AG08395 (cell line): ENCODE results near the gene COL6A5.

Experiments
- DNase-seq: peaks from one replicate; pipeline ENCODE4 v3.0.0; 2012; ENCODE audit warnings: mixed read lengths, low spot score

COL6A5 gene

DNA sequence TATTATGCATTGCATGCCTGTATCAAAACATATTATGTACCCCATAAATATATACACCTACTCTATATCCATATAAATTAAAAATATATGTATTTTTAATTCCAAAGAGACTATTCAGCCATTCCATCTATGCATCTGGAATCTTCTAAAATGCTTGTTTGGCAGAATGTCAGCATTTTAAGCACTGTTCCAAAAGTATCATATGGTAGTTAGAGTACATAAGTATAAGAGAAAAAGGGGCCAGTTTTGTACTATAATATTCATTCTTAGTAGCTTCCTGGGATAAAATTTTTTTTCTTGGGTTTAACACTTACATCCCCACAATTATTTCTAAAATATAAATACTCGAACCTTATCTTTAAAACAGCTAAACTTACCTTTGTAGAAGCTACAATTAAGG, 111.1 kb downstream of the COL6A5 start:
- DNase-seq: no peak

DNA sequence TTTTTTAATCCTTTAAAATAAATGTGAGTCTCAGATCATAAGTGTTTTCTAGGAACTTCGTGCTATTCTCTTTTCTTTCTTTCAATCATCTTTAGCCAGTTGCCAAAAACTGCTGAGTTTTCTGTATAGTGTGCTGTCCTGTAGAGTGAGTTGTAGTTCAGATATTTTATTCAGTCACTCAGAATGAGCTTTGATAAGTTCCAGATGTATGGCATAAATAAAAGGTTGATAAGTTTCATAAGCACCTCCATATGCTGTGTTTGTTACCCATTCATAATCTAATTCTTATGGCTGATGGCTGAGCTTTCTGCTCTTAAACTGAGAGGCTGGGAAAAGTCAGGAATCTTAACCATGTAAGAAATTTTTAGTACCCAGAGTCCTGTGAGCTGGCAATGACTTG, 112.2 kb downstream of the COL6A5 start:
- DNase-seq: no peak

DNA sequence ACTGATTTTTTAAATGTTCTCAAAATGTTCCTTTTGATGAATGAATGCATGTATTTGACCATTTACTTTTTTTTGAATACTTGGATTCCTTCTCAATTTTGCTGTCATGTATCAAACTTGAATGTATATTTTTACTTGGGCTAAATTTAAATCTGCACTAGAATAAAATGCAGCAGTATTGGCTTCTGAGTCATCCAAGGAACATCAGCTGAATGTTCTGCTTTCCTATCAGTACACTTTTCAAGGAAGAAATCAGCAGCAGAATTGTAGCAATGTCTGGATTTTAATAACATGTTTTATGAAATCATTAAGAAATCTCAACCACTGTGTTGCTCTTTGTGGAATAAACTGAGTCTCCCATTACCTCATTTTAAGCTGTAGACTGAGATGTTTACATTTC, 114.5 kb downstream of the COL6A5 start:
- DNase-seq: no peak

DNA sequence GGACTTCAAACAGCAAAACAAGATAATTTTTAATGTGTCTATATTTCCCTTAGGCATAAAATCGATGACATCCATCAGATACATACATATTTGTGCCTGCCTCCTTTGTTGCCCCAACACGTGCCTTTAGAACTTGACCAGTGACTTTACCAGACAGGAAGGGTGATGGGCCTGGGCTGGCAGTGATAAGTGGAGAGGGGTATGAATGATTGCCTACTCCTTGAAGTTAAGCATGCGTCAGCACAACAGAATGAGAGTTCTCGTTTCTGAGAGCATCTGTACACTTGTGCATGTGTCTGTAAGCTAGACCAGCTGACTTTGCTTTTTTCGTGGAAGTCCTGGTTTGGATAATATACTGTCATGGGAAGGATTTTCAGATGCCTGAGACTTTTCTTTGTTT, 116.6 kb downstream of the COL6A5 start:
- DNase-seq: no peak

DNA sequence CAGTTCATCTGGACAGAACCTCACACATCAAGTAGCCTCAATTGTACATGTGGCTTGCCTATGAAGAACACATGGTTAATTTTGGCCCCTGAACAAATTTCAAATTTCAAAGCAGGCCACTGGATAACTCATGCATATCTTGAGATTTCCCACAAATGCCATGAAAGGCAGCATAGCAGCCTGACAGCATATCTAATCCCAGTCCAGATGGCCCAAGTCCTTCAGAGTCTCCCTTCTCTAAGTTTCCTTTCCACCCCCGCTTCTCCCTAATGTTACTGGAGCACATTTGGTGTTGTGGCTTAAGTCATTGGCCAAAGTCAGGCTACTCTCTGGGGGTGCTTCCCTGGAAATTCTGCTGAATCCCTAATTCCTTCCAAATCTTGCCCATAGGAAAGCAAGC, 117.7 kb downstream of the COL6A5 start:
- no peak for DNase-seq

DNA sequence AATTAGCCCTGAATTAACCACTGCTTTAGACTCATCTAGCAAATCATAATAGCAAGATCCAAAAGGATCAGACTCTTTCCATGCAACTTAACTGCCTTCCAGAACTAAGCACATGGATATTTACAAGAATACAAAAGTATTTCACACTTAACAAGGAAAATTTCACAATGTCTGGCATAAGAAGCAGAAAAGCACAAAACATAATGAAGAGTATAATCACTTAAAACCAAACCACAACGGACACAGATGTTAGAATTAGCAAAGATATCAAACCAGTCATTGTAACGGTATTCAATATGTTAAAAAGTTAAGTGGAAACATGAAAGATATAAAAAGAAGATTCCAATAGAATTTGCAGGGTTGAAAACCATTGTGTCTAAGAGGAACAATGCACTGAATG, 120.0 kb downstream of the COL6A5 start:
- DNase-seq: no peak

DNA sequence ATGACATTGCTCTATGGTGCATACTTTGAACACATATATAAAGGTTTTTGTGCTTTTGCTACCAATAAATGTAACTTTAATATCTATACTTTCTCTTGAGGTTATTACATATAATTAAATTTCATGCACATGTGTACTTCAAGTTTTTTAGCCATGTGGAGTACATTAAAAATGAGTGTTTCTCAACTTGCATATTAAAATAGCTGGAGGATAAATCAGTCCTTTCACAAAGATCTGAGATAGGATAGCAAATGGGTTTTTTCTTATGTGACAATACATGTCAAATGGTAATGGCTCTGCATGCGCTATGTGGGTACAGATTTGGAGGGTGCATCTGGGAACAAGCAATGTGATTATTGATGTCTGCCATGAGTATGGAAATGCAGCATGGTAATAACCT, 122.8 kb downstream of the COL6A5 start:
- DNase-seq: no peak

DNA sequence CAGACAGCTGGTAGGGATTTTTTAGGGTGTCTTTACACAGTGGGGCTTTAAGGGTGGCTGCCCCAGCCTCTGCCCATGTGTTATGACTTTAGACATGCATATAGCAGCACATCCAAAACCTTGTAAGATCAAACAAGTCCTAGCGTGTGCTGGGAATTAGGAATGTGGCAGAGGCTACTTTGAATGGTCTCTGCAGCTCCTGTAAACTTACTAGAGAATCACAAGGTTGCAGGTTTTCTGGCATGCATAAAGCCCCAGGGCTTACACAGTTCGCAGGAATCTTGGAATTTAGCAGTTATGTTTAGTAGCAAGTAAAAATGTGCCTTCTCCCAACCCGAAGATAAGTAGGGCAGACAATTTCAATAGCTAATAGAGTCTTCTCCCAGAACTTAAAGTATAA, 124.7 kb downstream of the COL6A5 start:
- no peak for DNase-seq

DNA sequence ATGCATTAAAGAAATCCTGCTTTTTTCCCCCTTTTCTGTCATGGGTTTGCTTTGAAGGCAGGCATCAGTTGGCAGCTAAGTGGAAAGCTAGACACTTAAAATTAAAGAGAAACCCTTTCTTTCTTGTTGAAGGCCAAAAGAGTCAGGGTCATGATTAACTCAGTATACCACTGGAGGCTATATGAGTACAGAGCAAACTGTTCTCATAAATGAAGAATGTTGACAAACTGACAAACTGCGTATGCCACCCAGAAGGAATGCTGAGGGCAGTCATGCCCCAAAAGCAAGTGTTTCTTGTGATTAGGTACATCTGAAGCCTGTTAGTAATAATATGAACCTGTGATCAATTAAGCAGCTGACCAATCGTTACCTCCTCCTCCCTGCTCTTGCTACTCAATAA, 127.9 kb downstream of the COL6A5 start:
- DNase-seq: no peak

DNA sequence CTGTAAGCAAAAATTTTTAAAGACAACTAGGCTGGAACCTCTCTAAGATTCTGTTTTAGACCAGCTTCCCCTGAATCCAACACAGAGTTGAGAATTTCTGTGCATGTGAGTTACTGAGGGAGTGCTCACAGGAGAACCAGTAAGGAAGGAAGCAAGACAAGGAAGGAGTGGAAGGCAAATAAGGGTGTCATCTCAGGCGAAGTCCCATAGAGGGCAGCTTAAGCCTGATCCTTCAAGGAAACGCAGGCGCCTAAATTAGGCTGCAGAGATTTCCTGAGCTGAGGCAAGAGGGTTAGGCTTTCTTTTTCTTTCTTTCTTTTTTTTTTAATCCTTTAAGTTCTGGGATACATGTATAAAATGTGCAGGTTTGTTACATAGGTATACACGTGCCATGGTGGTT, 135.3 kb downstream of the COL6A5 start:
- peak; percentile 79 for DNase-seq

DNA sequence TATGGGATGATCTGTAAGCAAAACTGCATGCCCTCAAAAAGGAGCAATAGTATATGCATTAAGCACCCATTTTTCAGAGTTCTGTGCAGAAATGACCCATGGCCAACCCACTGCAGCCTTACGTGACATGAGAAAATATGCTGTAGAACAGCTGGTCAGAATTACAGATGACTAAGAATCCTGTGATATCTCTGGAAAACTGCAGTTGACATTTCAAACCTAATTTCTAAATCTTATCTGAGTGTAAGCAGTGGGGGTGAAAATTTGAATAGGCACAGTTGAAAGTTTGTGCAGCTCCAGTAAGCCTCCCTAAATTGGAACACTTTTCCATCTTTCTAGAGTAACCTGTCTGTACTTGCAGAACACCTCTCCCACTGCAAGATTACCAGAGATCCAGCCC, 142.8 kb downstream of the COL6A5 start:
- peak; percentile 52 for DNase-seq

DNA sequence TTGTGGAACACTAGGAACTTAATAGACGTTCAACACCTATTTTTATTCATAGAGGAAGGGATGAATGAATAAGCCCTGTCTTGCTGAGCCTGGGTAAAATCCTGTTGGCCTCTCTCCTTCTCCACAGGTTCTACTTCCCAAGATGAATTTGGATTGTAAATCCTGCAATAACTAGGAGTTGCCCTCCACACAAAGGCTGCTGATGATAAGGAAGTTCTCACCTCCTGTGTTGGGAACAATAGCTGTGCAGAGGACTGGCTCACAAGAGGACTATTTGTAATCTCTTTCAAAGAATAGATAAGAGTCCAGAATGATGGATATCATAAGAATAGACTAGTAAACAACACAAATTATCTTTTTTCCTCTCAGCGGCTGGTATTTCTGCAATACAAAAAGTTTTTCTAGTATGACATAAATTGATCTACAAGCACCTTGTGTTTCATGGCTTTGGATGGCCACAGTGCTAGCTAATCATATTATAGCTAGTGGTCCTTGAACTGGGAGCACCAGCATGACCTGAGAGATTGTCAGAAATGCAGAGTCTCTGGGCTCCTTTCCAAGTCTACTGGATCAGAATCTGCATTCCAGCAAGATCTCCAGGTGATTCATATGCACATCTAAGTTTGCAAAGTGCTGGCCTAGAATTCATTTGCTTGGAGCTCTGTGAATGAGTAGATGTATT, 143.4 kb downstream of the COL6A5 start:
- no peak for DNase-seq

DNA sequence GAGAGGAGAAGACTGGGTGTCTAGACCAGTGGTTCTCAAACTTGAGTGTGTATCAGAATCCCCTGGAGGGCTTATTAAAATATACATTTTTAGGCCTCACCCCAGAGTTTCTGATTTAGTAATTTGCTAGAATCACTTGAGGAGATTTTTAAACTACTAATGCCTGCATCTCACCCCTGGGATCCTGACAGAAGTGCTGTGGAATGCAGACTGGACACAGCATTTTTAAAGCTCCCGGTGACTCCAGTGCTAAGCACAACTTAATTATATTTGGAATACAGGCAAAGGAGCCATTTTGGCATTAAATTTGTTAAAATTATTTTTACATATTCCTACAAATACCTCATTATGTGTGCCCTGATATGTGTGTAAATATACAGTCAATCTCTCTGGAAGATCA, 144.8 kb downstream of the COL6A5 start:
- peak; percentile 65 for DNase-seq

DNA sequence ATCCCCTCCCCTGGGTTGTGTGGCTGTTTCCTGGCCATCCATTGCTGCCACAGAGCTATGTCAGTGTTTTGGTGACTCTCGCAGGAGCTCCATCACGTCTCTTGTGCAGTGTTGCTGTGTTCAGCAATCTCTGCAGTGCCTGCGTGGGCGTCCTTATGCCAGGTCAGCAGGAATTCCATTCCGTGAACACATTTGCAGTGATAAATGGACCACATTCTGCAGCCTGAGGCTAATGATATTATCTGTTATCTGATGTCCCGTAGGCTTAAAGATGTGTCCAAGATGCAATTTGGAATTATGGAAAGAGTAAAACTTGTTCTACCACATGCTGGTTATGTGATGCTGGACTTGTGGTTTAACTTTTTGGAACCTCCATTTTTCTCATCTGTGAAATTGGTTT, 146.0 kb downstream of the COL6A5 start:
- DNase-seq: no peak

DNA sequence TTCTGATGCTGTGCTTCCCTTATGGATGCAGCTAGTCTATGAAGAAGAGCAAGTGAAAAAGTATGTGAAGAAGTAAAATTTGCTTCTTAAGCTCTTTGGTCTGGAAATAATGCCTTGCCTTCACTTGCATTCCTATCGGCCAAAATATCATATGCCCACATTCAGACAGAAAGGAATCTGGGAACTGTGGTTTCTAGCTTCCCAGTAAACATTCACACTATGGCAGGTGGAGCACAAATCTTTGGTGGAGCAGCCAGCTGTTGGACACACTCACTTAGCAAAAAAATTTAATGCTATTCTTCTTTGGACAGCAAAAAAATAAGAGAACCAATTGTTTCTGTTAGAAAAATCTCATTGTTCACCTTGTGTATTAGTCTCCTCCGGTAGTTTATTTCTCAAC, 159.2 kb downstream of the COL6A5 start:
- no peak for DNase-seq

DNA sequence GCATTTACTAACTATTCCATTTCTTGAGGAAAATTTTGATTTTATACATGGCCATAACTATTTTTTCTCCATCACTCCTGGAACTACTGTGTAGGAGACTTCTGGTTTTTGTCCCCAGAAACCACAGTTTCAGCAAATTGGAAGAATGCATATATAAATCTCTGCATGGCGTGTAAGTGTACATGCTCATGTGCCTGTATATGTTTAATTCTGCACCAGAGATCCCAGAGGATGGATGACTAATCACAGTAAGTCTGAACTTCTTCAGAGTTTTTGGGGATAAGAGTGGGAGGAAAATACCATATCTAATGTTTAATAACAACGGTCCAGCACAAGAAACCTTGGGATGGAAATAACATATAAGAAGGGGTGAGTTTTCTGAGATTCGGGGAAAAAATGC, 160.6 kb downstream of the COL6A5 start:
- DNase-seq: no peak

DNA sequence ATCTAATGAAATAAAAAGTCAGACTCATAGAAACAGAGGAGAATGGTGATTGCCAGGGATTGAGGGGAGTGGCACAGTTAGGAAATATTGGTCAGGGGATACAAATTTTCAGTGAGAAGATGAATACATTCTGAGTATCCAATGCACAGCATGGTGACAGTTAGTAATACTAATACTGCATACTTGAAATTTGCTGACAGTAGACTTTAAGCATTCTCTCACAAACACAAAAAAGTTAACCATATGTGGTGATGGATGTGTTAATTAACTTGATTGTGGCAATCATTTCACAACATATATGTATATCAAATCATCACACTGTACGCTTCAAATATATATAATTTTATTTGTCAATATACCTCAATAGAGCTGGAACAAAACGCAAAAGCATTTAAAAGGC, 162.3 kb downstream of the COL6A5 start:
- no peak for DNase-seq

DNA sequence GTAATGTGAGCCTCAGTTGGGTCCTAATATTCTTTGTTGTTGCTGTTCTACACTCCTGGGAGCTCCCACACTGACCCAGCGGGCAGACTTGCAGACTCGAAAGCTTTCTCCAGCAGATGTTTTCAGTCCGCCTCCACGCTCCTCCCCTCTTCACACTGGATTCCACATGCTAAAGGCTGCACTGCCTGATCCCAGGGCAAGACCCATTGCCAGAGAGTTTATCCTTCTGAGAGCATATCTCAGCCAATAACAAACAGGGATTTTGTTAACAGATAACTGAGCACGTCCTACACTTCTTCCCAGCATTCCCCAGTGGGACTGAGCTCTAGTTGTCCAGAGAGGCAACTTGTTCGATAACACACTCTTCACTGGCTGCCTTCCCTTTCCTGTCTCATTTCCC, 163.5 kb downstream of the COL6A5 start:
- DNase-seq: peak; percentile 35

DNA sequence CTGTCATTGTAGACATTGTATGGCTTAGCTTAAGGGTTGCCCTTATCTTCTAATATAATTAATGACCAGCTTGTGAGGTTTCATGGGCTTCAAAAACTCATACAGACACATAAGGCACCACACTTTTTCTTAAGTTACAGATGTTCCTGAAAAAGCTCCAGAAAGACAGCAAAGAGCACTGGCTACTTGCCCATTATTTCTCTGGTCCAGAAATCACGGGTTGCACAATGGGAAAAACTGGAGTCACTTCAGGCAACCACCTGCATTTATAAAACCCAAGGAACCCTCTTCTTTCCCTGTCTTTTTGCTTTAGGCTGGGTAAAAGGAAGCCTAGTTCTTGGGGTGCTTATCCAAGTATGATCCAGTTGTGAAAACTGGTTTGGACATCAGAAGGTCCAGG, 169.2 kb downstream of the COL6A5 start:
- DNase-seq: no peak

DNA sequence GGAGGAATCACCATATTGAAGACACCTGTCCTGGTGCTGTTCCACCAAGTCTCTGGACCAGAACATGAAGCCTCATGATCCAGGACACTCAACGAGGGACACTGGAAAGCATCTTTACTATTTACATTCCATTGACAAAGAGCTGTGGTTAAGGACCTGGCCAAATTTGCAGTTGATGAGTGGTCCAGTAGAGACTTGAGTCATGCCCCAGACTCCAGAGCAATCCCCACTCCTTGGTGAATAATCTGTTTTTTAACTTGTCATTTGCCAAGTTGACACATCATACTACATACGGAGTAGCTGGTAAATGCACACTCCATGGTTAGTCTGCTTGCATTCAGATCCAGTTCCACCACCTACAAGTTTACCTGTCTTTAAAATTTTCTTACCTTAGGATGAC, 170.3 kb downstream of the COL6A5 start:
- DNase-seq: peak; percentile 77

DNA sequence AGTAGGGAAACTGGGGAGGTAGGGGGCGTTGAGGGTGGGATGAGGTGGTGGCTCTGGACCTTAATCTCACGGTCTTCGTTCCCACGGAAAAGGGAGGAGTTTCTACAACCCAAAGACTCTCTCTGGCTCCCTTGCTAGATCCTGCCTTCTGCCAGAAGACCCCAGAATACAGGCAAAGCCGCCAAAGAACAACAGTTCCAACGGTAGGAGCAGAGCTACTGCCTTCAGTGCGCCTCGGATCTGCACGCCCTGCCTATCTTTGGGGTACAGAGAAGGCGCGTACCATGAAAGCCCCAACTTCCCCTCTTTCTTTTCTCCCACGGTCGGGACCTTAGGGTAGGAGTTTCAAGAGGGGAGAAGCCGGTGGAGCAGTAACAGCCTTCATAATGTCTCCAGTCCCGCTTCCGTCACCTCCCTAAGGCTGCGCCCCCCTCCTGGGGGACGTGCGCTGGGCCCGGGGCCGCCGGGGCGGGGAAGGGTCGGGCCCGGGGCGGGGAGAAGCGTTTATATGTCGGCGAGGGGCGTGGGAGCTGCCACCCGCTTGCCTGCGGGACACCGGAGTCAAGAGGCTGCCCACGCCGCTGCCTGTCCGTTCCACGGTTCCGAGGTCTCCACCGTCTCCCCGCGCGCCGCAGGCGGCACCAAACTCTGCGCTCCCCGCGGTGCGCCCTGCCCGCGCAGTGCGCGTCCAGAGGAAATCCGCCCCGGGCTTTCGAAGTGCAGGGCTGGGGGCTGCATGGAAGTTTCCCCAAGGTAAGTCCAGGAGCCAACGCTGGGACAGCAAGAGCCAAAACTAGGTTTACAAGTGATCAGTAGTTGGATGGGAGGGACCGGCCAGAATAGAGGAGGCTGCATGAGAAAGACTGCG, 171.4 kb downstream of the COL6A5 start, which contains the start of gene COL6A6:
COL6A6 (plus strand) TSS at position 533 of the 868 bp plus-strand sequence. CDS start 43,188 bp downstream, outside the sequence.
- peak; percentile 19 for DNase-seq

DNA sequence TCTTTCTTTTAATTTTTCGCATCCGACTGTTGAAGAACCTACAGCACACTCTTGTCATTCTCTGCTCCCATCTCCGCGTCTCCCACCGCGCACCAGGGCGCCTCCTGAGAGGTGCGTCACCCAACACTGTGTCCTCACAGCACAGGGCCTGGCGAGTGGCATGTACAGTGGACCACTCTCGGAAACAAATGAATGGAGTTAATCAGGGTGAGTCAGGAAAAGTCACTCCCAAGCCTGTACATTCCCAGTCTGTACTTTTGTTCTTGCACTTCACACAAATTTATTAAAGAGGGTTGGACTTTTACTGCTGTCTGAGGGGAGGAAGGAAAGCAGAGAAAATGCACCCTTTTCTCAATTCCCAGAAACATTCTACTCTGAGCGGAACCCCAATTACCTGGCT, 172.1 kb downstream of the COL6A5 start:
- DNase-seq: peak; percentile 53

DNA sequence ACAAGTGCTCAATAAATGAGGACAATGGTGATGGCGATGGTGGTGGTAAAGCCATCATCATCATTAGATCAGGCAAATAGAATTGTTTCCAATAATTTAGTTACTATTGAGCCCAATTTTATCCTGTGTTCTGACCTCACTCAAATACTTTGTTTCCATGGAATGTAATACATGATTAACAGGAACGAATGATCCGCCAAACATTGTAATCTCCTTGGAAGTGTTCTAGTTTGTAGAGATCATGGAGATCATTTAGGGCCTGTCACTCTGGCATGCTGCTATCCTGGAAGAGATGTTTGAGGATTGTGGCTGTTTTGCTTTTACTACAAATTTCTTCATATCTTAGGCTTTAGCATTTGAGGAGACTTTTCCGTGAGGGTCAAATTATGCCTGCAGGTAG, 174.3 kb downstream of the COL6A5 start:
- no peak for DNase-seq

DNA sequence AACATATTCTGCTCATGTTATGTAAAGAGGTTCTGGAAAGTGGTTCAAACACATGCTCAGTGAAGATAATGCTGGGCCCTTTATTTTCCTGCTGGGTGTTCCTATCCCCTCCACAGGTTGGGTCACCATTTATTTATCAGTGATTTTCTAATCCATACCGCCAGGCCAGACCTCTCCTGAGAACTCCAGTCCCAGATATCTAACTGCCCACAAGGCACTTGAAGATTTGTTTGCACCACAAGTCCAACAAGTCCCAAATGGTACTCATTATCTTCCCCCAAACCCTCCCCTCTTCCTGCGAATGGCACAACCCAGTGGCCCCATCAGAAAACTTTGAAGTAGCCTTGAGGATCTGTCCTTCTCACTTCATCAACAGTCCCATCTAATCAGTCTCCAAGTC, 176.9 kb downstream of the COL6A5 start:
- no peak for DNase-seq
